Prostate gland (tissue), 2 donors: ENCODE measurements around the gene ACOXL.

Experiments used
- POLR2A ChIP-seq: fragments of 450-650 bp; IDR thresholded peaks from one replicate; pipeline ENCODE4 v1.6.1; 2016; ENCODE audit warnings: antibody characterized with exemption, mild to moderate bottlenecking
- TF ChIP-seq, protein P1 (sequence below), 4 experiments: fragments of 200-600 bp in 2 of 4; fragments of 450-650 bp in 2 of 4; sonication (generic) in 2 of 4; IDR thresholded peaks; 1 replicate in 3 of 4; 2 replicates in 1 of 4; pipeline ENCODE4 v1.5.1; 2016 to 2019; ENCODE audit warnings: antibody characterized with exemption in 4 of 4, mild to moderate bottlenecking in 2 of 4, moderate library complexity in 2 of 4

DNA sequence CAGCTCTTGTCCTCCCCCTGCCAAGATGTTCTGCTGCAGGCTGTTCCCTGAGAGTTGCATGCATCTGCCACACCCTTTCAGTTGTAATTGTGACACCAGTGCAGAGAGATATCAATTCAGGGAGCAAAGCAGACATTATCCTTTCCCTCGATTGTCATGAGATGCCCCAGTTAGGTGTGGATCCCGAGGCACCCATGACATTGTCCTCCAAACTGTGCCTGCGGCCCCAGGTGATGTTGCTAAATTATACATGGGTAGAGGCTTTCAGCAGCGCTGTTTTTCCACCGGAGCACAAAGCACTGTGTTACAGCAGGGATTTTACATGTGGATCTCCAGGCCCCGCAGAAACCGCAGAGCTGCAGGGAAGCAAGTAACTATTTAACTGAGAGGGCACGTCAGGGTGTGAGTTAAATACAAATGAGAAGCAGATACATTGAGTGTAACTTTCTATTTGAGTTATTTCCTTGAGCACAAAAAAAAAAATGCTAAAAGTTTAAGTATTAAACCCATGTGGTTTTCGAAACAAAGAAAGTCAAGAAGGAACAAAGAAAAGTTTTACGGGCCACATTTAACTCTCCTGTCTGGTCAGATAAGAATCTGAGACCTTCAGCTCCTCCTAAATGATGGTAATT is 298.0 kb downstream of the ACOXL start:
- no peak for TF ChIP-seq POLR2A
- TF ChIP-seq, protein P1, sequence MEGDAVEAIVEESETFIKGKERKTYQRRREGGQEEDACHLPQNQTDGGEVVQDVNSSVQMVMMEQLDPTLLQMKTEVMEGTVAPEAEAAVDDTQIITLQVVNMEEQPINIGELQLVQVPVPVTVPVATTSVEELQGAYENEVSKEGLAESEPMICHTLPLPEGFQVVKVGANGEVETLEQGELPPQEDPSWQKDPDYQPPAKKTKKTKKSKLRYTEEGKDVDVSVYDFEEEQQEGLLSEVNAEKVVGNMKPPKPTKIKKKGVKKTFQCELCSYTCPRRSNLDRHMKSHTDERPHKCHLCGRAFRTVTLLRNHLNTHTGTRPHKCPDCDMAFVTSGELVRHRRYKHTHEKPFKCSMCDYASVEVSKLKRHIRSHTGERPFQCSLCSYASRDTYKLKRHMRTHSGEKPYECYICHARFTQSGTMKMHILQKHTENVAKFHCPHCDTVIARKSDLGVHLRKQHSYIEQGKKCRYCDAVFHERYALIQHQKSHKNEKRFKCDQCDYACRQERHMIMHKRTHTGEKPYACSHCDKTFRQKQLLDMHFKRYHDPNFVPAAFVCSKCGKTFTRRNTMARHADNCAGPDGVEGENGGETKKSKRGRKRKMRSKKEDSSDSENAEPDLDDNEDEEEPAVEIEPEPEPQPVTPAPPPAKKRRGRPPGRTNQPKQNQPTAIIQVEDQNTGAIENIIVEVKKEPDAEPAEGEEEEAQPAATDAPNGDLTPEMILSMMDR (IDR thresholded peaks at IDR 0.05) = no peak
